Prostate gland (tissue), 2 donors: ENCODE measurements around the gene CARS2. TPM values are rescaled to one million over a fixed set of nuclear protein-coding genes. Genes with fewer than 3 reads are reported as not detected.

ENCODE experiments used
- DNase-seq: peaks from one replicate; pipeline ENCODE4 v3.0.0-alpha.2; 2019; ENCODE audit warnings: low spot score
- H3K27ac ChIP-seq, 2 donors: fragments of 200-600 bp; sonication (generic); 2 replicates each; pipeline ENCODE4 v1.5.1; 2017 to 2019
- H3K27me3 ChIP-seq: fragments of 200-600 bp; sonication (generic); replicated peaks from 2 replicates; pipeline ENCODE4 v1.5.1; 2019; ENCODE audit not compliant: insufficient read depth
- H3K36me3 ChIP-seq, 2 donors: fragments of 200-600 bp; sonication (generic); 1 replicate in 1 of 2; 2 replicates in 1 of 2; pipeline versions ENCODE4 v1.5.1 to v1.8.1; 2017 to 2019
- H3K4me1 ChIP-seq: fragments of 200-600 bp; sonication (generic); replicated peaks from 2 replicates; pipeline ENCODE4 v1.5.1; 2019
- H3K4me3 ChIP-seq, 2 donors: fragments of 200-600 bp; sonication (generic); 2 replicates each; pipeline ENCODE4 v1.5.1; 2017 to 2019
- H3K9me3 ChIP-seq: fragments of 200-600 bp; sonication (generic); 2 replicates; pipeline ENCODE4 v1.5.1; 2017
- CTCF ChIP-seq, 4 experiments: fragments of 200-600 bp in 2 of 4; fragments of 450-650 bp in 2 of 4; sonication (generic) in 2 of 4; IDR thresholded peaks; 1 replicate in 3 of 4; 2 replicates in 1 of 4; pipeline ENCODE4 v1.5.1; 2016 to 2019; ENCODE audit warnings: antibody characterized with exemption in 4 of 4, mild to moderate bottlenecking in 2 of 4, moderate library complexity in 2 of 4
- POLR2A ChIP-seq: fragments of 450-650 bp; IDR thresholded peaks from one replicate; pipeline ENCODE4 v1.6.1; 2016; ENCODE audit warnings: antibody characterized with exemption, mild to moderate bottlenecking
- POLR2AphosphoS5 ChIP-seq: sonication (generic); formaldehyde crosslinking; IDR thresholded peaks from one replicate; pipeline ENCODE4 v1.6.1; 2017; ENCODE audit warnings: antibody characterized with exemption
- WGBS: methylation state at CpG from one replicate; pipeline ENCODE4 v1.1.5; 2018; 5-methylcytosine and 5-hydroxymethylcytosine counted together
- intact Hi-C: fragments of 100-400 bp; cut with DNase I; formaldehyde crosslinking; loops from one replicate; pipeline ENCODE4 v1.14.2; 2022
- total RNA-seq, 2 donors: library from RNA; depleted of rRNA; stranded (reverse); fragments of >200 nt; gene quantifications; one replicate each; pipeline ENCODE4 v1.1.0, GENCODE V29; 2016

Gene CARS2
- total RNA-seq, 2 donors from 2014 or later, result 40.5 to 85.5 TPM

- no peak overlapping the region for H3K4me3 ChIP-seq
- no peak overlapping the region for H3K27ac ChIP-seq
- WGBS, result 89% methylated on average over 13 of the region's 14 CpGs
- no peak for TF ChIP-seq POLR2A
- no peak for TF ChIP-seq CTCF (IDR thresholded peaks at IDR 0.05)
- TF ChIP-seq POLR2AphosphoS5, result no peak
- H3K4me1 ChIP-seq, result no peaks in the 10 kb centered on the region
- intact Hi-C loops, result no loop called here
- no peaks in the 10 kb centered on the region for H3K27me3 ChIP-seq
- DNase-seq, result no peak
- no peaks in the 10 kb centered on the region for H3K36me3 ChIP-seq
- no peaks in the 10 kb centered on the region for H3K9me3 ChIP-seq
Measured at GRCh38 chr13:110651271-110651670, 54.6 kb downstream of the CARS2 start.

- intact Hi-C loops, result no loop called here
- Histone ChIP-seq H3K4me3 (no peak overlapping the region), H3K27me3 (no peaks in the 10 kb centered on the region), H3K9me3 (no peaks in the 10 kb centered on the region), H3K4me1 (no peaks in the 10 kb centered on the region), H3K27ac (no peak overlapping the region), H3K36me3 (no peaks in the 10 kb centered on the region)
- no peak for DNase-seq
- TF ChIP-seq CTCF (IDR thresholded peaks at IDR 0.05), result no peak
- TF ChIP-seq POLR2A, result no peak
- TF ChIP-seq POLR2AphosphoS5, result no peak
- WGBS, result 75% methylated on average over 13 of the region's 14 CpGs
Measured at GRCh38 chr13:110650436-110650835, 55.5 kb downstream of the CARS2 start.

- WGBS, result 87% methylated on average over 7 of the region's 7 CpGs
- peaks cover 6% of the 10 kb centered on the region for H3K4me1 ChIP-seq
- no peak overlapping the region for H3K27ac ChIP-seq
- intact Hi-C loops, result loop anchor here (10.0 kb wide), 1 partner anchor 65 kb away; the partner anchor contains the start of gene ING1
- no peaks in the 10 kb centered on the region for H3K9me3 ChIP-seq
- H3K36me3 ChIP-seq, result no peaks in the 10 kb centered on the region
- TF ChIP-seq POLR2AphosphoS5, result no peak
- no peak for TF ChIP-seq POLR2A
- TF ChIP-seq CTCF (IDR thresholded peaks at IDR 0.05), result no peak
- no peaks in the 10 kb centered on the region for H3K27me3 ChIP-seq
- DNase-seq, result no peak
- no peak overlapping the region for H3K4me3 ChIP-seq
Measured at GRCh38 chr13:110649551-110649950, 56.4 kb downstream of the CARS2 start.

- no peaks in the 10 kb centered on the region for H3K9me3 ChIP-seq
- H3K27me3 ChIP-seq, result no peaks in the 10 kb centered on the region
- H3K36me3 ChIP-seq, result no peaks in the 10 kb centered on the region
- intact Hi-C loops, result loop anchor here (10.0 kb wide), 1 partner anchor 66 kb away; the partner anchor contains the start of gene ING1
- 90% methylated on average over 35 of the region's 35 CpGs for WGBS
- no peak overlapping the region for H3K27ac ChIP-seq
- TF ChIP-seq POLR2AphosphoS5 (no peak), CTCF (IDR thresholded peaks at IDR 0.05) (no peak), POLR2A (no peak)
- H3K4me1 ChIP-seq, result peaks cover 6% of the 10 kb centered on the region
- H3K4me3 ChIP-seq, result no peak overlapping the region
- no peak for DNase-seq
Measured at GRCh38 chr13:110648848-110649421, 57.0 kb downstream of the CARS2 start.

GRCh38 chr13:110648146-110648819 is 57.6 kb downstream of the CARS2 start:
- no peak for DNase-seq
- H3K36me3 ChIP-seq, result no peaks in the 10 kb centered on the region
- H3K4me1 ChIP-seq, result peaks cover 6% of the 10 kb centered on the region
- intact Hi-C loops, result loop anchor here (10.0 kb wide), 1 partner anchor 67 kb away; the partner anchor contains the start of gene ING1
- H3K27me3 ChIP-seq, result no peaks in the 10 kb centered on the region
- no peak for TF ChIP-seq POLR2A
- TF ChIP-seq CTCF (IDR thresholded peaks at IDR 0.05), result no peak
- no peak for TF ChIP-seq POLR2AphosphoS5
- no peak overlapping the region for H3K4me3 ChIP-seq
- no peak overlapping the region for H3K27ac ChIP-seq
- H3K9me3 ChIP-seq, result no peaks in the 10 kb centered on the region
- WGBS, result 85% methylated on average over 16 of the region's 16 CpGs
